Stimulated activated CD4-positive, alpha-beta T cell treated with anti-CD3 and anti-CD28 coated beads, Interleukin-2, amount 100 ng/mL, for 24 hours (primary cell): ENCODE data around the gene APLNR.

Experiments used
- DNase-seq, 2 donors: peaks; one replicate each; pipeline ENCODE4 v3.0.0-alpha.2; 2020

APLNR gene

DNA sequence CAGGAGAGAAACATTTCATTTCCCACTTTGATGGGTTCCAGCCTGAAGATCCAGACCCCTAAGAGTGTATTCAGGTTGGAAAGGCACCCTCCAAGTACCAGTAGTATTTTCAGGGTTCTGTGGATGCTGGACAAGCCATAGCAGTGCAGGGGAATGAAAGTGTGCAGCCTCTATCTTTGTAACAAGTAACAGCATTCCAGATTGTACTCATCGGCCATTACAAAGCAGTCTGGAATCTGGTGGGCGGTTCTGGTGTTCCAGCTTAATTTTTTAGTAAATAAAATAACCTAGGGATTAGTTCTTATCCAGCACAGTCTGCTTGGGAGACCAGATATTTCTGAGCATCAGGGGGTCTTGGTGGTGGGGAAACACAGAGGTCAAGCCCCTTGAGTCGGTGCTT, 22.6 kb downstream of the APLNR start:
- no peak for DNase-seq

DNA sequence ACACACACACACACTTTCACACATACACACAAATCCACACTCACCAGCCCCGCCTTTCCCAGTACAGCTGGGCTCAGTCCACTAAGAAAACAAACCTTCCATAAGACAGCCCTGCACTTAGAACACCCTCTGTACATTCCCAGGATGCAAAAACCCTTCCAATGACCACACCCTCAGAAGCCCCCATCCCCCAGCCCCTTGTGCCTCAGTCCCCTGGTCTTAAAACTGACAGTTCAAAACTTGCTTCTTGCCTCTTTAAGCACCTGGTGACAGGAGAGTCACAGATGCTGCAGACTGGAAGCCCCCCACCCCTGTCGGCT, 23.0 kb downstream of the APLNR start:
- no peak for DNase-seq

DNA sequence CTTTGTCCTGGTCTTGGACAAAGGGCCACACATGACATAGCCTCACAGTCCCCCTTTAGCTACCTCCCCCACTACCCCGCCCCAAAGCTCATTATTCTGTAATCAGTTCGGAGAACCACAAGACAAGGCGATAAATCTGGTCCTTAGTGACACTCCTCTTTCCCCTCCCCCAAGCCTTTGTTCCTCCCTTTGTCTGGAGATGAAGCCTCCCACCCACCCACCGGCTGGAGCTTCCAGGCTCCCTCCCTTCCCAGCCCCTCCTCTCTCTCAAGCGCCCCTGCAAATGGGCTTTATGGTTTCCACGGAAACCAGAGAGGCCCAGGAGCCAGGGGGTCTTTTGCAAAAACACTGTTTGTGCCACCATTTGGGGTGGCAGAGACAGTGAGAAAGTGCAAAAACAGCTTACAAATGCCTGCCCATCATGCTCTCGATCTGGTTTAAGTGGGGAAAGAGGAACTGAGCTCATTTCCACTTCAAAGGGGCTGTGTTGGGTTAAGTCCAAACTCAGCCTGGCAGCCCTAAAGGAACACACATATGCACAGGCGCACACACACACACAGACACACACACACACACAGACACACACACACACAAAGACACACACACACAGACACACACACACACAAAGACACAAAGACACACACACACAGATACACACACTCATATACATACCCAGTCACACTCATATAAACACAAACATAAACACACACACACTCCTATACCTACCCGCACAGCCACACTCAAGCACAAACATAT, 23.5 kb downstream of the APLNR start:
- no peak for DNase-seq

DNA sequence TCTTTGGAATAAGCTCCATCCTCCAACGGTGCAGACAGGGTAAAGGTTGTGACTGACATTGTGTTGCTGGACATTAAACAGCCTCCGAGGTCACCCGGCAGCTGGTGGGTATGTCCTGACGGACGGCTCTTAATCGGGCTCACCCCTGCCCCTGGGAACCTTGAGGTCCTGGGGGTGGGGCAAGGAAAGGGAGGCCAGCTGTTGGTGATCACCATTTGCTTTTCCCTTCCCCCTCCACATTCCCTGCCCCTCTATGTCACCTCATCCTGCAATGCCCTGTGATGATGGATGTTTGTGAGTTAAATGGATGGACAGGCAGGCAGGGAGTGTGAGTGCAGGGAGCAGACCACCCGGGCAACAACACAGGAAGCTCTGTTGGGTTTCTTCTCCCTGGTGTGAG, 26.3 kb downstream of the APLNR start:
- DNase-seq: no peak

DNA sequence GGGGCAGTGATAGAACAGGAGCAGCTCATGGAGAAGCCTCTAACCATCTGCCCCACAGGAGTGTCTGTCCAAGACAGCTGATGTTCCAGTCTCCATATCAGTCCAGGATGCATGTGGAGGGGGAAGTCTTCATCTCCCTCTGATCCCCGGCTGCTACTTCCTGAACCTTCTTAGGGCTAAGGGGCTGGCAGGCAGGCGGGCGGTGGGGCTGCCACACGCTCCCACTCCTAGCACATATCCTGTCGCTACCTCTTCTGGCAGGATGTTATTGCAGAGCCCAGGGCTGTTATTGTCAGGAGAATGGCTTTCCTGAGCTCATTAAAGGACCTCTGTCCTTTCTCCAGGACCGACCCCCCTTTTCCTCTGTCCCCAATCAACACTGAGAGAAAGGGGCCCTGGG, 29.9 kb downstream of the APLNR start:
- DNase-seq: no peak

DNA sequence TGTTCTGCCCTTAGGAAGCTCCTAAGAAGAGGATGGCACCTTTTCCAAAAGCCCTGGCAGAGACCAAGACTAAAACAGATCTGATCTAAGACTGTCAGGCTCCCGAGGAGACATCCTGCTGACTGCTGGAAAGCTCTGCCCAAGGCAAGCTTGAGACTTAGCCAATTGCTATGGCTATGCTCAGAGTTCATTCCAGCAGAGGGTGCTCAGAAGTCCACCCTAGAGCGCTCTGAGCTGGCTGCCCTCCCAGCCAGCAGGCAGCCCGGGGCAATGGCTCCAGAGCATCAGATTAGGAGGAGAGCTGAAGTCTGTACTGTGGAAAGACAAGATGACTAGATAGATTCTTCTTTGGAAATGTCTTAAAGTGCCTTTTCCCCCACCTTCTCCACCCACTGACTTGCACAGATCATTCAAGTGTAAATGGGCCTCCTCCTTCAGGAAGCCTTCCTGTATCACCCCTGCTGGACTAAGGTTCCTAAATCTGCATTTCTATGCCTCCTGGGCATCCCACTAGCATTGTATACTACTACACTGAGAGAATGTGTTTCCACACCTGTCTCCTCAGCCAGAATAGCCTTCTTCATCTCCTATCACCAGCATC, 31.9 kb downstream of the APLNR start:
- no peak for DNase-seq

DNA sequence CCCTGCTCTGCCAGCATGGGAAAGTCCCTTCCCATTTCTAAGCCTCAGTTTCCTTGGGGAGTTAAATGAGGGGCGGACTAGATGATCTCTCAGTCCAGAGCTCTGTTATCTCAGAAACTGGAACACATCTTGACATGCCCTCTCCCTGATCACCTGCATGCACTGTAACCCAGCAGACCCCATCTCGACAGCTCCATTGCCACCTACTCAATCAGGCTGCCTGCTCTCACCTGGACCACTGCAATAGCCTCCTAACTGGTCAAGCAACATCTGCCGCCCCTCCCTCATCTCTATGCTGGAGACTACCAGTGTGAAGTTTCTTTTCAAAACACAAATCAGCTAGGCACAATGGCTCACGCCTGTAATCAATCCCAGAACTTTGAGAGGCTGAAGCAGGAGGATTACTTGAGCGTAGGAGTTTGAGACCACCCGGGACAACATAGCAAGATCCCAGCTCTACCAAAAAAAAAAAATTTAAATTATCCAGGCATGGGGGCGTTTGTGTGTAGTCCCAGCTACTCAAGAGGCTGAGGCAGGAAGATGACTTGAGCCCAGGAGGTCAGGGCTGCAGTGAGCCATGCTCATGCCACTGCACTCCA, 33.1 kb downstream of the APLNR start:
- no peak for DNase-seq

DNA sequence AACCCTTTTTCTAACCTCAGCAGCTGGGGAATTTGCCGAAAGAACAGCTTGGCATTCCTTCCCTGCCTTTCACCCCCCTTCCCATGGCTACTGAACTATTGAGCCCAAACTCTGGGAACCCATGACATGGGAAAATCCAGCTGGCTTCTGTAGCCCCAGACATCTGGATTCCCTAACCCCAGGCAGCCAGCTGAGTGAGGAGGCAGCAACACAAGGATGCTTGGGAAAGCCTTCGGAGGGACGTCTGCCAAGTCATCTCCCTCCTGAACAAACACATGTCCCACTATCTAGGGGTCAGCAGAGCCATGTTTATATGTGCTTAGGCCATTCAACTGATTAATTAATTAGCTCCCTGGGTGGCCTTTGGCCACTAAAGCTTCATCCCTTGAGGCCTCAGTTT, 33.7 kb downstream of the APLNR start:
- no peak for DNase-seq

DNA sequence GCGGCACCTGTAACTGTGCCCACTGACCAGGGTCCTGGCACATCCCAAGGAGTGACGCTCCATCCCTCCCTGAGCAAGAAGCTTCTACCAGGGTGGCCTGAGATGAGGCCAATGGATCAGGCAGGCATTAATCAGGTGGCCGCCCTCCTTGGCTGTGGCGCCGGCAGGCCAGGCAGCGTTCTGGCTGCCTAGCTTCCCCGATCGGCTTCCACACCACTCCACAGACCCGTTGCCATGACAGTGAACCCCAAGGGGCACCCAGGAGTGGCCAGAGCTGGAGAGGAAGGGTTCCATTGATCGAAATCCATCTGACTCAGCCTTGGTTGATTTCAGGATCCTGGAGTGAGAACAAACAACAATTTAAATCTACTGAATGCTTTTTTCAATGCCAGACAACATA, 34.8 kb downstream of the APLNR start:
- no peak for DNase-seq

DNA sequence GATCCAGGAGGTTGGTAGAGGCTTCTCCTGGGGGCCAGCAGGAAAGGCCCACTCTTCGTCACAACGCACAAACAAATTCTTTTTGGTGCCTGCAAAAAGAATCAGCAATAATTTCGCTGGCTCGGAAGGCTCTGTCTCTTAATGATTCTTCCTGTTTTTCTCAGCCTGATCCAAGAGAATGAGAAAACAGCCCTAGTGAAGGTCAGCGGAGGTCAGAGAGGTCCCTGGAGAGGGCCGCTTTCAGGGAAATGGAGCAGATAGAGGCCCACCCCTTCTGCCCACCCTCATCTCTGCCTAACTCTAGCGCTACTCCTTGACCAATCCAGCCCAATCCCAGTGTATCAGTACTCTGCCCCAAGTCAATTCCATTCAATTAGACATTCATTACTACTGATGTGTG, 36.1 kb downstream of the APLNR start:
- DNase-seq: no peak

DNA sequence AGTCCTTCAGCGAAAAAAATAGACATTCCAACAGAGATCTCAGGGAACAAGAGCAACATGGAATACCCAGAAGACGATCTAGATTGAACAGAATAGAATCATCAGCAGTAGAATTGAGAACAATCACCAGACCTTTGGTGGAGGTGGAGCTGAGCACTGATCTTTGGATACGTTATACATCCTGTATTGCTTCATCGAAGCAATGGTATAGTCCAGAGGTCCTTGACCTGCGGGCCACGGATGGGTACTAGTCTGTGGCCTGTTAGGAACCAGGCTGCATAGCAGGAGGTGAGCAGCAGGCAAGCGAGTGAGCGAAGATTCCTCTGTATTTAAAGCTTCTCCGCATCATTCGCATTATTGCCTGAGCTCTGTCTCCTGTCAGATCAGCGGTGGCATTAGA, 37.7 kb downstream of the APLNR start:
- DNase-seq: no peak

DNA sequence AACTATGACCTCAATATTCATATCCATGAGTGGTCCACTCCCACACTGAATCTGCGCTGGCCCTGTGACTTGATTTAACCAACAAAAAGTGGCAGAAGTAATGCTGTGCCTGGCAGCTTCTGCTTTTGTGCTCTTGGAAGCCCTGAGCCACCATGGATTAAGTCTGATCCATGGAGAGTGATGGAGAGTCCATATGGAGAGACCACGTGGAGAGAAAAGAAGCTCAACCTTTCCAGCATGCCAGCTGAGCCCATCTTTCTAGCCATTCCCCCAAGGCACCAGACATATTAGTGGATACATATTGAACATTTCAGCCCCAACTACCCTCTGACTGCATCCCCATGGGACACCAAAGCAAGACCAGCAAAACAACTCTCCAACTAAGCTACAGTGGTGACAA, 39.3 kb downstream of the APLNR start:
- DNase-seq: no peak

DNA sequence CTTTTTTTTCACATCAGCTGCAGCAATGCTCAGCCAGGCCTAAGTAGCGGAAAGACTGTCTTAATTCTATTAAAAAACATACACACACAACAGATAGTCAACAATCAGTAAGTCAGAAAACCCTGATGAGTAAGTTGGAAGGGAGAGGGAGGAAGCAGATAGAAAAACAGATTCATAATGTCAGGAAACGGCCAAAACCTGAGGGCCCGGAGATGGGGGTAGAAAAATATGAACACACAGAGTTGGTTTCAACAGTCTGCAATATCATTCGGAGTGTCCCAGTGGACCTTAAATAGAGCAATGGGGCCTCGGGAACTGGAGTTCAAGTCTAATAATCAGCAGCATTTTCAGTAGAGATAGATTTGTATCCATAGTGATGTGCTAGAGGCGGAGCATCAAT, 40.5 kb downstream of the APLNR start:
- DNase-seq: no peak

DNA sequence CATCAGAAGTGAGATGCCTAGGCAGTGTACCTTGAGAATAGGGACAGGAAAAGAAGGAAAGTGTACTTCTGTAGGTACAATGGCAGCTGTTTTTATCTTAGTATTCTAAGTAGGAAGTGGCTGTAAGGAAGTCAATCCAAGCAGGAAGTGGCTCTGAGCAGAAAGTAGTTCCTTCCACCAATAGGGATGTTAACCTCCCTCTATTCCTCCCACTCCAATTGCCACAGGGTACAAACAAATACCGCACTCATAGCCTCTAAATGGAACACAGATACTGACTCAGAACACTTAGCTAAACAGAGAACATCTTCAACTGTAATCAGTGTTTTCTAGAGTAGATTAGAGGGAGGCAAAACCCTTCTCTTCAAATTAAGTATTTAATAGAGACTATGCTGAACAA, 44.7 kb downstream of the APLNR start:
- no peak for DNase-seq

DNA sequence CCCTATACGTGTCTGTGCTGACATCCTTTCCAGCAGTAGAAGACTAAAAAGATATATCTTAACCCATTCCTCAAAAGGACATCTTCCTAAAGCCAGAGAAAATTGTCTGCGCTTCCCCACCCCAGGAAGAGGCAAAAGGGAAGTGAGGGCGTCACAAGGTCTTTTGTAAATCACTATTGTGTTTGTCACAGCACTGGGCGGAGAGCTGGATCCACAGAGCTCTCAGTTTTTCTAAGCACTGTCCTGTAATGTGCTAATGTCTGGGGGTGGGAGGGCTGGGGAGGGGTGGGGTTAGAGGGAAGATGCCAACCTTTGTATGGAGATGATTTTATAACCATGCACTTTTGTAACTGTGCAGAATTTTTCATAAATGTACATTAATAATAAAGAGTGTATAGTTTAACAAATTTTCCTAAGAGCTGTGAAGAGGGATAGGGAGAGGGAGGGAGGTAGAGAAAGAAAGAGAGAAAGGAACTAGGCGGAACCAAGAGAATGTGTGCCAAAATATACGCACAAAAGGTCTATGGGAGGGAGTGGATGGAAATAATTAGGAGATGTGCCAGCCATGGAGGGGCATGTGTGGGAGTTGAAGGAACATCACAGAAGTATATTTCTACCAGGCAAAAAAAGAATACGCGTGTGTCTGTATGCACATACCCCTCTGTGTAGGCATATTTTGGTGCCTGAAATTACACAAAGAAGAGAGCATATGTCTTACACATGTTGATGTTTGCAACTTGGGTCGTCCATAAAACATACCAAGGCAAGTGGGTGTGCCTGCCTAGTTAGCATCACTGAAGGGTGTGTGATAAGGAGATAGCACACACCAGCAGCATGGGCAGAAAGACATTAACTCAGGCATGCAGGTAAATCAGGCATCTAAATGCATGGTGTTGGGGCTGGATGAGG, 45.5 kb downstream of the APLNR start:
- DNase-seq: no peak

DNA sequence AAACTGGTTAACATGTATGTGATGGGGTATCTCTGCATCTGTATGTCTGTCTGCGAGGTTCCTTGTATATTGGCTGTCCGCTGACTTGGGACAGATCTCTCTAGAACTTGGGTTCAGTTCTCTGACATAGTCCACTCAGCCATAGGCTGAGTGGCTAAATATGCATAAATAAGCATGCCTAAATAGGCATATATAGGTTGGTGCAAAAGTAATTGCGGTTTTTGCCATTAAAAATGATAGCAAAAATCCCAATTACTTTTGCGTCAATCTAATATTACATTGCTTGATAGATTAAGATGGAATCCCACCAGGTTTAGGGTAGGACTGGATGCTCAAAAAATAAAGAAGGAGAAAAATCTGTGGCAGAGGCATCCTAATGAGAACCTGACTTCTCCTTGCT, 46.5 kb downstream of the APLNR start:
- no peak for DNase-seq
